Liver (tissue), 9 donors: ENCODE data around the gene EGR2. TPM values are rescaled to one million over a fixed set of nuclear protein-coding genes. Genes with fewer than 3 reads are reported as not detected.

Experiments used
- DNase-seq: peaks from one replicate; pipeline ENCODE4 v3.0.0-alpha.2; 2017; ENCODE audit warnings: low spot score
- H3K27ac ChIP-seq, 2 donors: one replicate each; pipeline ENCODE4 v1.7.0; 2013; ENCODE audit warnings: inconsistent platforms in 2 of 2, low read length in 2 of 2, control low read depth in 1 of 2, low read depth in 1 of 2, mild to moderate bottlenecking in 1 of 2
- H3K27me3 ChIP-seq, 4 donors: one replicate each; pipeline versions ENCODE4 v1.6.1 to v1.7.0; 2013; ENCODE audit warnings: low read length in 3 of 4, inconsistent platforms in 1 of 4, mild to moderate bottlenecking in 1 of 4, moderate library complexity in 1 of 4; ENCODE audit not compliant: control insufficient read depth in 4 of 4, insufficient read depth in 4 of 4
- H3K36me3 ChIP-seq, 4 donors: one replicate each; pipeline versions ENCODE4 v1.6.1 to v1.7.0; 2013; ENCODE audit warnings: low read length in 3 of 4, mild to moderate bottlenecking in 3 of 4, low read depth in 1 of 4, moderate library complexity in 1 of 4; ENCODE audit not compliant: control insufficient read depth in 4 of 4, insufficient read depth in 3 of 4
- H3K4me1 ChIP-seq, 4 donors: one replicate each; pipeline versions ENCODE4 v1.6.1 to v1.7.0; 2013; ENCODE audit warnings: low read length in 3 of 4, mild to moderate bottlenecking in 3 of 4, moderate library complexity in 1 of 4; ENCODE audit not compliant: control insufficient read depth in 4 of 4, insufficient read depth in 4 of 4
- H3K4me3 ChIP-seq, 3 donors: one replicate each; pipeline versions ENCODE4 v1.6.1 to v1.7.0; 2013; ENCODE audit warnings: low read length in 3 of 3, control low read depth in 1 of 3, low read depth in 1 of 3, mild to moderate bottlenecking in 1 of 3
- H3K9ac ChIP-seq, 2 donors: one replicate each; pipeline ENCODE4 v1.7.0; 2013; ENCODE audit warnings: low read length in 2 of 2, mild to moderate bottlenecking in 2 of 2, moderate library complexity in 2 of 2, control low read depth in 1 of 2, low read depth in 1 of 2
- H3K9me3 ChIP-seq, 4 donors: one replicate each; pipeline versions ENCODE4 v1.6.1 to v1.7.0; 2013; ENCODE audit warnings: low read length in 3 of 4; ENCODE audit not compliant: control insufficient read depth in 4 of 4
- EGR1 ChIP-seq, 2 donors: IDR thresholded peaks; 2 replicates each; pipeline ENCODE4 v1.6.1; 2016 to 2018; ENCODE audit warnings: antibody characterized with exemption in 2 of 2, low read depth in 2 of 2
- FOXA1 ChIP-seq: IDR thresholded peaks from 2 replicates; pipeline ENCODE4 v1.6.1; 2016; ENCODE audit warnings: antibody characterized with exemption
- GABPA ChIP-seq, 2 donors: IDR thresholded peaks in 1 of 2; conservative IDR thresholded peaks in 1 of 2; 2 replicates each; pipeline ENCODE4 v1.6.1; 2016; ENCODE audit warnings: antibody characterized with exemption in 2 of 2, mild to moderate bottlenecking in 1 of 2, moderate library complexity in 1 of 2
- HNF4A ChIP-seq, 2 donors: conservative IDR thresholded peaks; 2 replicates each; pipeline ENCODE4 v1.6.1; 2016; ENCODE audit warnings: antibody characterized with exemption in 2 of 2, mild to moderate bottlenecking in 2 of 2
- MAX ChIP-seq: IDR thresholded peaks from 2 replicates; pipeline ENCODE4 v1.6.1; 2016; ENCODE audit warnings: antibody characterized with exemption
- RAD21 ChIP-seq, 2 donors: IDR thresholded peaks; 2 replicates each; pipeline ENCODE4 v1.6.1; 2016; ENCODE audit warnings: antibody characterized with exemption in 2 of 2, mild to moderate bottlenecking in 2 of 2
- REST ChIP-seq: IDR thresholded peaks from 2 replicates; pipeline ENCODE4 v1.6.1; 2016; ENCODE audit warnings: antibody characterized with exemption, mild to moderate bottlenecking
- SP1 ChIP-seq: IDR thresholded peaks from 2 replicates; pipeline ENCODE4 v1.6.1; 2018; ENCODE audit warnings: antibody characterized with exemption, mild to moderate bottlenecking
- TAF1 ChIP-seq: conservative IDR thresholded peaks from 2 replicates; pipeline ENCODE4 v1.6.1; 2016; ENCODE audit warnings: antibody characterized with exemption, mild to moderate bottlenecking
- YY1 ChIP-seq: IDR thresholded peaks from 2 replicates; pipeline ENCODE4 v1.6.1; 2016; ENCODE audit warnings: antibody characterized with exemption, mild to moderate bottlenecking
- ZBTB33 ChIP-seq: IDR thresholded peaks from 2 replicates; pipeline ENCODE4 v1.6.1; 2016; ENCODE audit warnings: antibody characterized with exemption
- WGBS: extraction: QIAGEN DNeasy Blood & Tissue Kit; methylation state at CpG from one replicate; pipeline ENCODE4 v1.1.7; 2013; 5-methylcytosine and 5-hydroxymethylcytosine counted together
- polyA plus RNA-seq, 2 donors: library from polyadenylated mRNA; stranded (reverse) in 1 of 2; unstranded in 1 of 2; fragments of 200-250 nt in 1 of 2; fragments of >200 nt in 1 of 2; fragmentation: Nextera tagmentation in 1 of 2; extraction: Ambion mirVana in 1 of 2; gene quantifications; one replicate each; pipeline versions ENCODE4 v1.2.1 to v1.2.3, GENCODE V29; 2013 to 2015
- total RNA-seq, 2 donors: library from RNA; depleted of rRNA; stranded (reverse); fragments of >200 nt; gene quantifications; one replicate each; pipeline ENCODE4 v1.2.3, GENCODE V29; 2014
- TF ChIP-seq, protein P1 (sequence below): fragments of 150-350 bp; IDR thresholded peaks from 2 replicates; pipeline ENCODE4 v1.5.1; 2017; ENCODE audit warnings: improper control_type of control experiment, low read depth, low read length; ENCODE audit not compliant: missing input control
- donor health status: healthy.
- donor health status: healthy.
- donor health status: healthy.
- donor health status: healthy.
- donor health status: healthy.

Gene EGR2
- total and polyA plus RNA-seq, 4 donors = 0.17 to 0.76 (median 0.23) TPM

GRCh38 chr10:62813453-62813852 lies 2.7 kb downstream of the EGR2 start:
- Histone ChIP-seq H3K36me3 (peaks cover 0 to 2% (median 0%) of the 10 kb centered on the region in 4 donors), H3K27ac (no peak overlapping the region), H3K9ac (no peak overlapping the region), H3K27me3 (peaks cover 0 to 6% (median 4%) of the 10 kb centered on the region in 4 donors), H3K4me3 (no peak overlapping the region), H3K9me3 (no peaks in the 10 kb centered on the region), H3K4me1 (peaks cover 13 to 30% (median 23%) of the 10 kb centered on the region in 4 donors)
- 90% methylated on average over 27 of the region's 27 CpGs for WGBS
- DNase-seq = no peak
- TF ChIP-seq REST (no peak), TAF1 (no peak), ZBTB33 (no peak), FOXA1 (no peak), SP1 (no peak), RAD21 (IDR thresholded peaks at IDR 0.05) (no peak), MAX (no peak)
- TF ChIP-seq, protein P1, sequence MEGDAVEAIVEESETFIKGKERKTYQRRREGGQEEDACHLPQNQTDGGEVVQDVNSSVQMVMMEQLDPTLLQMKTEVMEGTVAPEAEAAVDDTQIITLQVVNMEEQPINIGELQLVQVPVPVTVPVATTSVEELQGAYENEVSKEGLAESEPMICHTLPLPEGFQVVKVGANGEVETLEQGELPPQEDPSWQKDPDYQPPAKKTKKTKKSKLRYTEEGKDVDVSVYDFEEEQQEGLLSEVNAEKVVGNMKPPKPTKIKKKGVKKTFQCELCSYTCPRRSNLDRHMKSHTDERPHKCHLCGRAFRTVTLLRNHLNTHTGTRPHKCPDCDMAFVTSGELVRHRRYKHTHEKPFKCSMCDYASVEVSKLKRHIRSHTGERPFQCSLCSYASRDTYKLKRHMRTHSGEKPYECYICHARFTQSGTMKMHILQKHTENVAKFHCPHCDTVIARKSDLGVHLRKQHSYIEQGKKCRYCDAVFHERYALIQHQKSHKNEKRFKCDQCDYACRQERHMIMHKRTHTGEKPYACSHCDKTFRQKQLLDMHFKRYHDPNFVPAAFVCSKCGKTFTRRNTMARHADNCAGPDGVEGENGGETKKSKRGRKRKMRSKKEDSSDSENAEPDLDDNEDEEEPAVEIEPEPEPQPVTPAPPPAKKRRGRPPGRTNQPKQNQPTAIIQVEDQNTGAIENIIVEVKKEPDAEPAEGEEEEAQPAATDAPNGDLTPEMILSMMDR = no peak

GRCh38 chr10:62812672-62813439 lies 3.3 kb downstream of the EGR2 start:
- Histone ChIP-seq H3K9me3 (no peaks in the 10 kb centered on the region), H3K4me1 (peaks cover 11 to 28% (median 18%) of the 10 kb centered on the region in 4 donors), H3K4me3 (no peak overlapping the region), H3K27ac (no peak overlapping the region), H3K36me3 (peaks cover 0 to 2% (median 0%) of the 10 kb centered on the region in 4 donors), H3K27me3 (peaks cover 0 to 6% (median 4%) of the 10 kb centered on the region in 4 donors), H3K9ac (no peak overlapping the region)
- WGBS = 91% methylated on average over 13 of the region's 13 CpGs
- DNase-seq = no peak
- TF ChIP-seq FOXA1 (no peak), HNF4A (conservative IDR thresholded peaks at IDR 0.05) (no peak), GABPA (IDR thresholded peaks at IDR 0.05 in 1 of 2, conservative IDR thresholded peaks at IDR 0.05 in 1 of 2) (no peak), REST (no peak), EGR1 (IDR thresholded peaks at IDR 0.05; ENCODE audit: low read depth in 2 of 2) (no peak), RAD21 (IDR thresholded peaks at IDR 0.05) (no peak), ZBTB33 (no peak), MAX (no peak), YY1 (no peak)
- TF ChIP-seq, protein P1 = no peak
